Measurements from ENCODE around the gene RHOBTB3.

- no peak for TF ChIP-seq TOX (CRISPR knock-in tag; IDR thresholded peaks at IDR 0.05; ENCODE audit: borderline replicate concordance)
- no peak for TF ChIP-seq ZNF565 (CRISPR knock-in tag; conservative IDR thresholded peaks at IDR 0.05; ENCODE audit: low read depth)
- TF ChIP-seq OSR1 (CRISPR knock-in tag; IDR thresholded peaks at IDR 0.05) = no peak
- no peak for TF ChIP-seq ARNTL (CRISPR knock-in tag; IDR thresholded peaks at IDR 0.05; ENCODE audit: borderline replicate concordance, low read depth)
Measured at GRCh38 chr5:95827892-95828246, 96.7 kb downstream of the RHOBTB3 start.

Measured in SK-N-SH treated with all-trans-retinoic acid at 6 μM for 48 hours (cell line).